Left ventricle myocardium superior (tissue), 1 donor: ENCODE data around the gene RBM8A. TPM values are rescaled to one million over a fixed set of nuclear protein-coding genes. Genes with fewer than 3 reads are reported as not detected.
"Not testable (repeated sequence)": the region's sequence is repeated elsewhere in the genome, so short reads cannot be mapped to it uniquely, and the experiment has no call there.

ENCODE experiments used
- ATAC-seq: fragments of 200-7000 bp; cut with Tn5 transposase; one replicate; pipeline ENCODE4 v1.9.1; 2020; ENCODE audit warnings: mild to moderate bottlenecking, moderate library complexity
- DNase-seq: peaks from one replicate; pipeline ENCODE4 v3.0.0-alpha.2; 2020
- intact Hi-C: fragments of 100-400 bp; cut with micrococcal nuclease; formaldehyde crosslinking; loops from one replicate; pipeline ENCODE4 v1.11.0; 2022
- total RNA-seq: library from RNA; stranded (reverse); fragmentation: NEBNext Ultra II Directional; extraction: Animal tissue kit (Norgen Biotek cat#: 25700); gene quantifications from one replicate; pipeline ENCODE4 v1.2.1, GENCODE V29; 2021
- donor health status: DM: no; HTN: yes; CAD: no; lungs with severe emphysema.

Gene RBM8A
- total RNA-seq, 1 donor from 2014 or later, result 57.7 TPM

DNA sequence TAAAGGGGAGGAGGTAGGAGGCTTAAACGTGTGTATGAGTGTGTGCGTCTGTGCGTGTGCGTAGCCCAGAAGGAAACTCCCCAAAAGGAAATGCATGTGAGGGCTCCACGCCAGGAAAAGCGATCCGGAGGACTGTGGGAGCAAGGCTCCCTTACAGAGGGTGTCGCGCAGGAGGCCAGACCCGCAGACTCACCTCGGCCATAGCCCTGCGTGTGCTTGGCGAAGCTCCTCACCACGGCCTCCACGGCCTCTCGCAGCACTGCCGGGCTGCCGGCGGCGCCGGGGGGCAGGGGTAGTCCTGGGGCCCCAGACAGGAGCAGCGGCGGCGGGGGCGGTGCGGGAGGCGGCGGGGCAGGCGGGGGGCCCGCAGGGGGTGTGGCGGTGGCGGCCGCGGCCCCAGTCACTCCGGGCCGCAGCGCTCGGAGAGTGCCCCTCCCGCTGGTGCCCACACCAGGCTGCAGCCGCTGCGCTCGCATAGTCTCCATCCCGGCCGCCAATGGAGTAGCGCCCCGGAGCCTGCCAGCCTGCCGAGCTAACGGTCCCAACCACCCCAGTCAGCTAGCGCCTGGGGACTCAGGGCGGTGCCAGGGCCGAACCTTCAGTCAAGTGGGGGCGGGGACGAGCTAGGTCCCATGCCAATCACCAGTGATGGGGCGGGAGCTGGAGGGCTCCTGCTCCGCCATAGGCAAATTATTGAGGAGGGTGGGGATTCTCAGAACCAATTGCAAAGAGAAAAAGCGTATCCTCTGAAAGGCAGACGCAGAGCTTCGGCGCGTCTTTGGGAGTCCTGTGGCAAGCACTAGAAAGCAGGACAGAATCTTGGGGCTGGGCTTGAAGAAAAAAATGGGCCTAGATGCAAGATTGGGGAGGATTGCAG, 30.4 kb upstream of the RBM8A start, which contains the start of gene LIX1L:
Gene LIX1L, minus strand, starts transcription at position 575 of the 877 bp plus-strand sequence. Its CDS starts 90 bp downstream, at position 485.
- intact Hi-C loops, result no loop called here
- peak; percentile 97 for DNase-seq

DNA sequence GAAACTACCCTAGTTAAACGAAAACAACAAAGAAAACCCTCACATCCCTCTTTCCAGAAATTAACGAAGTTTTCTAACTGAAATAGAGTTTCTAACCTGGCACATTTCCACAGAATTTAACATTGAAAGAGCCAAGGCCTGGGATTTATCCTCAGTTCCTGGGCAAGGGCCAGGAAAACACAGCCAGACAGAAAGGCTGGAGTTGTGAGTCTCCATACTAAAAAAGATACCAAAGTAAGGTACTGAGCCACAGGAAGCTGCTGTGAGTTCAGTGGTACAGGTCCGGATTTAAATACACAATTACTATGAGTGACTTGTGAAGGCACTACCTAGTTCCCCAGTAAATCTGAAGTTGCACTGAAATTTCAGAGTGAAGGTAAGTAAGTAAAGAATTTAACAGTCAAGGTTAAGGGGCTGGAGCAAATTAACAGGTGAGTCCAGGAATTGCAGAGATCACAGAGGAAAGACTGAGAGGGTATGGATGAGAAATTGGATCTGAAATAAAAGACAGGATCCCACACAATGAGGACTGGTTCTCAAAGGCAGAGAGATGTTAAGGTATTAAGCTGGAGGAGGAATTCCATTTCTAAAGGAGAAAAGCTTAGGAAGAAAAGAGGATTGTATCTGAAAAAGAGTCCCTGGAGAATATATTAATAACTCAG, 29.6 kb upstream of the RBM8A start:
- DNase-seq (peak; percentile 52), ATAC-seq (no peak)

More for the DNA sequence above, 30.4 kb upstream of the RBM8A start, which contains the start of gene LIX1L:
- peak; percentile 84 for ATAC-seq

DNA sequence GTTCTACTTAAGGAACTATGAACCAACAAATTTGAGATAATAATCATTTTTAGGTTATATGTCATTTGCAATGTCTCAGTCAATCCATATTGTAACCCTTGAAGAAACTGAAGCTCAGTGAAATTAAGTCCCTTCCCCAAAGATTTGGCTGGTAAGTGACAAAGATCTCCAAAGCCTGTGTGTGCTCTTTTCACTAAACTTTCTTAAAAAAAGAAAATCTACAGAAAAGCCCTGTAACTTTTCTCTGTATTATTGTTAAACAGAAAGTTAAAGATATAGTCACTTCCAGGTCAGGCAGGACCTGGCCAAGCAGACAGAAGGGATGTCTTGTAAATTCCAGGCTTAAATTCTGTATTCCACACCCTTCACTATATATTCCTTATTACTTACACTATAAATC, 29.1 kb upstream of the RBM8A start:
- DNase-seq (no peak), ATAC-seq (no peak)
- intact Hi-C loops, result no loop called here

More for the DNA sequence above, 29.6 kb upstream of the RBM8A start:
- intact Hi-C loops, result no loop called here

DNA sequence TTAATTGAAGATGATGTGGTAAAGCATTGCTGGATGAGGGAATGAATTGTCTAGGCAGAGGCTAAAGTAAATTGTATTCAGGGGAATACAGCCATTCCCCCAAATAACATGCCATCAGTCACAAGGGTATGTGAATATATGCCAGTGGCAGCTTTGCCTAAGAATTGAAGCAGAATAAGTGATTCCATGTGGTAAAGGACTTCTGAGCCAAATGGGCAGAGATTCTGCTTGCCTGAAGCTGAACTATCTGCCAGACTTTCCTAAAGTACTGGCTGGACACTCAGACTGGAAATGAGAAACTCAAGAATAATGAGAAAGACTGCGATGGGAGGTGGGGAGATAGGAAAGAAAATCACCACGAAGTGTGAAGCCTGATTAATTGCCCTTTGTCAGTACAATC, 28.2 kb upstream of the RBM8A start:
- DNase-seq (no peak), ATAC-seq (no peak)
- intact Hi-C loops, result no loop called here

DNA sequence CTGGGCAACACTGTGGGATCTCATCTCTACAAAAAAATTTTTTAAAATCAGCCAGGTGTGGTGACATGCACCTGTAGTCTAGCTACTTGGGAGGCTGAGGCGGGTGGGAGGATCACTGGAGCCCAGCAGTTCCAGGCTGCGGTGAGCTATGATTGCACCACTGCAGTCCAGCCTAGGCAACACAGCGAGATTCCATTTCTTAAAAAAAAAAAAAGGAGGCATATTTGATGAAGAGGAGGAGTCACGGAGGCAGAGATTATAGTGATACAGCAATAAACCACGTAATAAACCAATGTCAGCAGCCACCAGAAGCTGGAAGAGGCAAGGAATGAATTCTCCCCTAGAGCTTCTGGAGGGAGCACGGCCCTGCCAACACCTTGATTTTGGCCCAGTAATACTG, 26.6 kb upstream of the RBM8A start:
- intact Hi-C loops, result no loop called here
- DNase-seq (no peak), ATAC-seq (no peak)

DNA sequence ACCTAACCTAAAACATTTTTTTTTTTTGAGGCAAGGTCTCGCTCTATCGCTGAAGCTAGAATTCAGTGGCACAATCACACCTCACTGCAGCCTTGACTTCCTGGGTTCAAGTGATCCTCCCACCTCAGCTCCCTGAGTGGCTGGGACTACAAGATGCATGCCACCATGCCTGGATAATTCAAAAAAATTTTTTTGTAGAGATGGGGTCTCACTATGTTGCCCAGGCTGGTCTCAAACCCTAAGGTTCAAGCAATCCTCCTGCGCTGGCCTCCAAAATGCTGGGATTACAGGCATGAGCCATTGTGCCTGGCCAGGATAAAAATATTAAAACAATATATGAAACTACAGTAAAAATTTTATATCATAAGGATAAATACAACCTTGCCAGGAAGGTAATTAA, 25.6 kb upstream of the RBM8A start:
- DNase-seq, result no peak
- intact Hi-C loops, result no loop called here
- ATAC-seq, result no peak

DNA sequence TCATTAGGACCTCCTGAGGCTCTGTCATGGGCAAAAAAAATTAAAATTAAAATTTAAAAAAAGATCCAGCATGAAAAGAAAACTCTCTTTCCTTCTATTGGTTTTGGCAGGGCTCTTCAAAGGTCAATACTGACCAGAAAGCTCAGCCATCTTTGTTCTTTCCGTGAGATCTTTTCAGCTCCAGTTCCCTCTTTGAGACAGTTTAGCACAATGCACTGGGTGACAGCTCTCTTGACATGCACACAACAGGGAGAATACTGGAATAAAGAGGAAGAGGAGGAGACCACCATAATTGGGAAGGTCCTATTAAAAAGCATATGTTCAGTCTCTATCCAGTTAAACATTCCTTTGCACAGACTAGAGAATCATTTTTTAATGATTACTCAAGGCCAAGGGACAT, 24.2 kb upstream of the RBM8A start:
- DNase-seq (no peak), ATAC-seq (no peak)
- intact Hi-C loops, result no loop called here

DNA sequence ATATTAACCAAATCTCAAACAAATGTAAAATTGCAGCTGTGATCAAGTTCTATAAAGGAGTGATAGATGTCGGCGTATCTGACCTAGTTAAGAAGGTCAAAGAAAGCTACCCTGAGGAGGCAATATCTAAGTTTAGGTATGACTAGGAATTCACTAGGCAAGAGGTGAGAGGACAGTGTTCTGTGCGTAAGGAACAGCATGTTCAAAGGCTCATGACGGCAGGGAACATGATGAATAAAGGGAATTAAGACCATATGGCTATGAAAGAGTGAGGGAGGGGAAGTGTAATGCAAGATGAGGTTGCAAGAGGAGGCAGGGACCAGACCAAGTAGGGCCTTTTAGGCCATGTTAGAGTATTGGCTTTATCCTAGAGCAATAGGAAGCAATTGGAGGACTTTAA, 21.9 kb upstream of the RBM8A start:
- DNase-seq (no peak), ATAC-seq (peak; percentile 80)
- intact Hi-C loops, result no loop called here

DNA sequence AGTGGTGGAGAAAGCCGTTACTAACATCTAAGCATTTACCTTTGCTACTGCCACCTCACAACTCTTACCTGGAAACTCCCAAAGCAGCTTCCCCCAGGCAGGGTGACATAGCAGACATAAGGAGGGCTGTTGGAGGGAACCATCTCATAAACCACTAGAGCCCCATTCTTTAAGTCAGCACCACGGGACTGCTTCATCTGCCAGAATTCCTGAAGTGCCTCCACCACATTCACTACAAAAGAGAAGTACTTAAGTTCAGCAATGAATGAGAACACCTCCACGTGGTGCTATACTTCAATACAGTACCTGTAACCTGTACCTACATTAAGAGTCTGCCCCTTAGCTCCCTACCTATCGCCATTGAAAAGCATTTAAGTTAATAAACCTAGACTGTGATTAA, 20.3 kb upstream of the RBM8A start:
- intact Hi-C loops, result no loop called here
- DNase-seq, result no peak
- ATAC-seq, result no peak

DNA sequence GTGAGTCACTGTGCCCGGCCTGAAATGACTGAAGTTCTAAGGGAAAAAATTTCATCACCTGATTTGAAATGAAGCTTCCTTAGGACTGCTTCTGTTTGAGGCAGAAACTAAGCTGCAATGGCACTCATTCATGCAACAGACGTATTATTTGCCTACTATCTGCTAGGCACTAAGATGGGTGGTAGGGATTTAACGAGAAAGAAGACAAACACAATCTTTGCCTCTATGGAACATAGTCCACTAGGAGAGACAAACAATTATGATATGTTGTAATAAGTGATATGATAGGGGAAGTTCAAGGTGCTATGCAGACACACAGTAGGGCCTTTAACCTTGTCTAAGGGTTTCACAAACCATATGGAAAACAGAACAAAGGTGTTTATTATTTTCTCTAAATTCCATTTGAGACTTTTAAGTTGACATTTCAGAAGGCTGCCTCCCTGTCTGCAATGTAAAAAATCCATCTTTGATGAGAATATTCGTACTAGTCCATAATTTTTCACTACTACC, 19.2 kb upstream of the RBM8A start:
- ATAC-seq, result no peak
- intact Hi-C loops, result no loop called here
- DNase-seq, result no peak

DNA sequence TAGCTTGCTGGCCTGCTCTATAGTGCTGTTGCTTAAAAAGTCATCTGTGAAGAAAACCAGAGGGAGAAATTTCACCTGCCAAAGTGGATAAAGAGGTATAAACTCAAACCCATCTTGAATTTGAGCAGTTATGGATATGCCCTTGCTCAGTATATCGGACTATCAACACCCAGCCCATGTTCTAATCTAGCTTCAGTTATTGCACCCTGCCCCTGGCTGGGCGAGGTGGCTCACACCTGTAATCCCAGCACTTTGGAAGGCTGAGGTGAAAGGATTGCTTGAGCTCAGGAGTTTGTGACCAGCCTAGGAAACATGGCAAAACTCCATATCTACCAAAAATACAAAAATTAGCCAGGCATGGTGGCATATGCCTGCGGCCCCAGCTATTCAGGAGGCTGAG, 17.2 kb upstream of the RBM8A start:
- DNase-seq (no peak), ATAC-seq (no peak)
- intact Hi-C loops, result no loop called here

DNA sequence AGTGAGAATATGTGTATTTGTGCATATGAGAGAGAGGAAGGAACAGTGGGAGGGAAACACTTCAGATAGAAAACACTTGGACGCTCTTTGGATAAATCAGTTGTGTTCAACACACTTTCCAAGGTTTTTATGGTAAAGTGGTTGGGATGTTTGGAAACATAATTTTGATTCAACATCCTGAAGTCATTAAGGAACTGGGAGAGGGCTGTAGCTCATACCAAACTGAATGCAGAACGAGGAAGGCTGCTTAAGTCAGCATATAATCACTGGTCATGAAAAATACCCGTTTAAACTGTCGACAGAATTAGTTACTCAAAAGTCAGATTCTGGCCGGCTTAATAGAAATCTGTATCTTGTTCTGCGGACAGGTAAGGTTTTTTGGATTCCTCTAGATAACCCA, 15.6 kb upstream of the RBM8A start:
- no peak for ATAC-seq
- intact Hi-C loops, result no loop called here
- DNase-seq, result no peak

DNA sequence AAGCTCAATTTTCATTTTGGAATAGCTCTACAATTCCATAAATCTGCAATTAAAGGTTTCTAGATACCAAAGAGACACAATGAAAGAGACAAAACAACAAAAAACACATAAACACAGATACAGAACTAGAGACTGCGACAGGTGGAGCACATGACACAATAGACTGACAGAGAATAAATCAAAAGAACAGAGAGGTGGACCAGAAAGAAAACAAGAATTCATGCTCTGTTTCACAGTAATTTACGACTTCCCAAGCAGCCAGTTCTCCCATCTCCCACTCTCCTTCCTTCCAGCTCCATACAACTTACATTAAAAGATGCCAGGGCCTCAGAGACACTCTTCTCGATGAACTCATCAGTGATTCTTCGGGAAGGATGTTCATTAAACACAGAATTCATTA, 15.1 kb upstream of the RBM8A start:
- intact Hi-C loops, result no loop called here
- no peak for ATAC-seq

DNA sequence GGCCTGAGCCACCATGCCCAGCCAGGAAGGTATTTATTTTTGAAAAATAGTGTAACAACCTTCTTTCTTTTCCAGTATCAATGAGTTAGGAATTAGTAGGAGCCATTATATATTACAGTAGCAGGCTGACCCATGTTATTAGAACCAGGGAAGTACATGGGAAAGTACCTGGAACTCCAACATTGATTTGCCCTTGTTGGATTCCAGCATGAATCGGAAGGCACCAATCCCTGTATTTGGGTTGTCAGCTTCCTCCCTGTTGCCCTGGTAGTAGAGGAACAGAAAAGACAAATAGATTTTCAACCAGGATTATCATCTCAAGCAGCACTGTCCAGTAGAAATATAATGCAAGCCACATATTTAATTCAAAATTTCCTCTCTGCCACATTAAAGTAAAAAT, 10.2 kb upstream of the RBM8A start:
- ATAC-seq, result no peak
- intact Hi-C loops, result no loop called here
- no peak for DNase-seq

More for the DNA sequence above, 15.1 kb upstream of the RBM8A start:
- no peak for DNase-seq

DNA sequence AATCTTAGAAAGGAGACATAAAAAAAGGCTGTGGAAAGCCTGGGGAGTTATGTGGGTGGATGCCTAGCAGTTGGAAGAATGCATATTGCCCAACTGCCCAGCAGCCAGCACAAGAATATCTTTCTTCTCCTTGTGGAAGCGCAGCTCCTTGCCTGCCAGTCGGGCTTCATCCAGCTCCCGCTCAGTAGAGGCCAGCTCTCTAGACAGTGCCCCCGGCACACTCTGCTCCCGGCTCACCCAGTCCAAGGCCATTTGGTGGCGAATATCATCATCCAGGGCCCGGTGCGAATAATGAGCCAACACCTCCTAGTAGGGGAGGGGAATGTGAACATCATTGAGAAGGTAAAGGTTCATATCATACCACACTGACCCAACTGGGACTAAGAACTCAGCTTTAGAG, 9.0 kb upstream of the RBM8A start:
- ATAC-seq (no peak), DNase-seq (no peak)
- intact Hi-C loops, result no loop called here

DNA sequence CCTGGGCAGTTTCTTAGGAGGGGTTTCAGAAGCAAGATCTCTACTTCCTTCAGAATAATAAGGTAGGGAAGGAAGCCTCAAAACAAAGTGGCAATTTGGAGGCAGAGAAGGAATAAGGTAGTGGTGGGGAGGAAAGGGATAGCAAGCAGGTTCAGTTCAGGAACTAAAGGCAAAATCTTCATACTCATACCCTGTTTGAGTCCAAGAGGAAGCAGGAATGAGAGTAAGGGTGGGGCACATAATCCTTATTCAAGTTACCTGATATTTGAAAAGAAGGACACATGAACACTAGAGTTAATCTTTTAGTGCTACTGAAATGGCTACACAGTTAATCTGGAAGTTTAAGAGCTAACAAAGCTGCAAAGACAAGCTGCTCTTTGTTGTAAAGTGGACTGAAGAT, 8.4 kb upstream of the RBM8A start:
- intact Hi-C loops, result no loop called here
- DNase-seq (no peak), ATAC-seq (no peak)

DNA sequence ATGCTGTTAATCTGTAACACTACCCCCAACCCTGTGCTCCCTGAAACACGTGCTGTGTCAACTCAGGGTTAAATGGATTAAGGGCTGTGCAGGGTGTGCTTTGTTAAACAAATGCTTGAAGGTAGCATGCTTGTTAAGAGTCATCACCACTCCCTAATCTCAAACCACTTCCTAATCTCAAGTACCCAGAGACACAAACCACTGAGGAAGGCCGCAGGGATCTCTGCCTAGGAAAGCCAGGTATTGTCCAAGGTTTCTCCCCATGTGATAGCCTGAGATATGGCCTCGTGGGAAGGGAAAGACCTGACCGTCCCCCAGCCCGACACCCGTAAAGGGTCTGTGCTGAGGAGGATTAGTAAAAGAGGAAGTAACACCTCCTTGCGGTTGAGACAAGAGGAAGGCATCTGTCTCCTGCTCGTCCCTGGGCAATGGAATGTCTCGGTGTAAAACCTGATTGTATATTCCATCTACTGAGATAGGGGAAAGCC, 5.3 kb upstream of the RBM8A start:
- DNase-seq, intact Hi-C loops, ATAC-seq: not testable (repeated sequence)

DNA sequence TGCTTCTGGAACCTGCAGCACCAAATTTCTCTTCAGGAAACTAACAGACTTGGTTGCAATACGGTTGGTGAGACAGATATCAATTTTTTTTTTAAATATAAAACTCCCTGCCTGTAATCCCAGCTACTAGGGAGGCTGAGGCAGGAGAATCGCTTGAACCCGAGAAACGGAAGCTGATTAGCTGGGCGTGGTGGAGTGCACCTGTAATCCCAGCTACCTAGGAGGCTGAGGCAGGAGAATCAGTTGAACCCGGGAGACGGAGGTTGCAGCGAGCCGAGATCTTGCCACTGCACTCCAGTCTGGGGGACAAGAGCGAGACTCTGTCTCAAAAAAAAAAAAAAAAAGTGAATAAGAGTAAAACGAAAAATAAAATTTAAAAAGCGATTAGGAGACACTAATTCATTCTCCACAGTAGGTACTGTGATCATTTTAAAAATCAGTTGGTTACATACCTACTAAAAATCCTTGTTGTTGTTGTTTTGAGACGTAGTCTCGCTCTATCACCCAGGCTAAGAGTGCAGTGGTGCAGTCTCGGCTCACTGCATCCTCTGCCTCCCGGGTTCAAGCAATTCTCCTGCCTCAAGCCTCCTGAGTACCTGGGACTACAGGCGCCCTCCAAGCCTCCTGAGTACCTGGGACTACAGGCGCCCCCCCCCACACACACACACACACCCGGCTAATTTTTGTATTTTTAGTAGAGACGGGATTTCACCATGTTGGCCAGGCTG, 796 bp upstream of the RBM8A start:
- ATAC-seq (no peak), DNase-seq (no peak)
- intact Hi-C loops, result no loop called here

DNA sequence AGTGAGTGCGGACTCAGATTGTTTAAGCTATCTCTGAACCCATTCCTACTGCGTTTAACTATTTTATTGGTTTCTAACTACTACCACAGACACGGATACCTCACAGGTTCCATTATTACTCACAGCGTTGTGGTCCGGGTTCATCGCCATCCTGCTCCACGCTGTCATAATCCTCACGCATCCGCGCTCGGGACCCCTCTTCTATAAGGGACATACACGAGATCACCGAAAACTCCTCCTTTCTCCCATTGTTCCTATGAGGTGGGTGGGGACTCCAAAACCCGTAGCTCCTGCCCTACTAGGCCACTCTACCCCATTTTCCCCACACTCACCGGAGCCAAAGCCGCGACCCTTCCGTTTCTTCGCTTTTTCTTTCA, 610 bp downstream of the RBM8A start:
- intact Hi-C loops, result no loop called here
- ATAC-seq (no peak), DNase-seq (no peak)

DNA sequence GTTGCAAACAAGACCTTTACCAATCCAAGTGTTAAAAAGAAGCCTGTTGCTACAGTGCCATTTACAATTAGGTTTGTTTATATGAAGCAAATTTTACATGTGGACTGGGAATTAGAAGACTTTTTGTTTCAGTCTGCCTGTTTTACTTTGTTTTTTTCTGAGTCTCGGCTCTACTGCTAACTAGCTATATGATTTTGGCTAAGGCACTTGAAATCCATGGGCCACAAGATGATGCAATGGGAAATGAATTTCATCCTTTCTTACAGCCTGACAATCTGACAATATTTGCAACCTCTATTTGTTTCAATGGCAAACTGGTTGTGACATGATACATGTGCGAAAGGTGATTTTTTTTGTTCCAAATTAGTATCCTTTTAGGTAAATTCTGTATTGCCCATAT, 5.0 kb downstream of the RBM8A start:
- intact Hi-C loops, result loop anchor here (5.0 kb wide), 1 partner anchor 40 kb away; the partner anchor contains the start of genes ANKRD34A and POLR3GL
- no peak for ATAC-seq
- DNase-seq, result no peak
